H1 (cell line): ENCODE measurements around the gene MPIG6B.

Experiments used
- CTCF ChIP-seq, 3 experiments: IDR thresholded peaks; 1 replicate in 2 of 3; 2 replicates in 1 of 3; pipeline versions ENCODE4 v1.5.1 to v1.6.1; 2011; ENCODE audit warnings: low read length in 3 of 3, mild to moderate bottlenecking in 3 of 3, inconsistent platforms in 2 of 3, low read depth in 1 of 3, moderate library complexity in 1 of 3; ENCODE audit not compliant: insufficient read depth in 1 of 3; ENCODE audit errors: control extremely low read depth in 1 of 3
- EZH2 ChIP-seq: fragments of 200-600 bp; sonication (generic); IDR thresholded peaks from 2 replicates; pipeline ENCODE4 v1.7.1; 2012; ENCODE audit warnings: low read depth, mild to moderate bottlenecking, moderate library complexity, low read length, inconsistent platforms; ENCODE audit not compliant: severe bottlenecking
- GABPA ChIP-seq: IDR thresholded peaks from 2 replicates; pipeline ENCODE4 v1.6.1; 2011; ENCODE audit warnings: mild to moderate bottlenecking, low read length, moderate library complexity, borderline replicate concordance; ENCODE audit not compliant: insufficient read depth
- MAX ChIP-seq: IDR thresholded peaks from 2 replicates; pipeline ENCODE4 v1.6.1; 2012; ENCODE audit warnings: inconsistent platforms
- NRF1 ChIP-seq: IDR thresholded peaks from 2 replicates; pipeline ENCODE4 v1.6.1; 2011; ENCODE audit warnings: mild to moderate bottlenecking, low read depth, low read length, improper control_type of control experiment
- POLR2A ChIP-seq, 2 experiments: IDR thresholded peaks; 1 replicate in 1 of 2; 2 replicates in 1 of 2; pipeline ENCODE4 v1.6.1; 2011; ENCODE audit warnings: low read depth in 2 of 2, low read length in 2 of 2, mild to moderate bottlenecking in 2 of 2; ENCODE audit errors: control extremely low read depth in 1 of 2
- RFX5 ChIP-seq: IDR thresholded peaks from 2 replicates; pipeline ENCODE4 v1.6.1; 2011; ENCODE audit warnings: low read depth, low read length, improper control_type of control experiment, borderline replicate concordance
- SP1 ChIP-seq: IDR thresholded peaks from 2 replicates; pipeline ENCODE4 v1.6.1; 2011; ENCODE audit warnings: low read depth, low read length

GRCh38 chr6:31752739-31753319 lies 29.7 kb downstream of the MPIG6B start:
- TF ChIP-seq CTCF (IDR thresholded peaks at IDR 0.05; ENCODE audit: control extremely low read depth in 1 of 3, insufficient read depth in 1 of 3, low read depth in 1 of 3, low read length in 3 of 3) (no peak), EZH2 (no peak), SP1 (no peak), GABPA (no peak), MAX (no peak), NRF1 (no peak), RFX5 (no peak), POLR2A (IDR thresholded peaks at IDR 0.05; ENCODE audit: control extremely low read depth in 1 of 2, low read depth in 2 of 2, low read length in 2 of 2) (no peak)
